Islet of Langerhans (tissue), 1 donor: ENCODE results near the gene TNFSF11.

Experiments
- FAIRE-seq: peaks from one replicate; lab custom pipeline; 2011; peaks lifted over from hg19 to GRCh38; lab: Jason Lieb, UNC

Gene TNFSF11

DNA sequence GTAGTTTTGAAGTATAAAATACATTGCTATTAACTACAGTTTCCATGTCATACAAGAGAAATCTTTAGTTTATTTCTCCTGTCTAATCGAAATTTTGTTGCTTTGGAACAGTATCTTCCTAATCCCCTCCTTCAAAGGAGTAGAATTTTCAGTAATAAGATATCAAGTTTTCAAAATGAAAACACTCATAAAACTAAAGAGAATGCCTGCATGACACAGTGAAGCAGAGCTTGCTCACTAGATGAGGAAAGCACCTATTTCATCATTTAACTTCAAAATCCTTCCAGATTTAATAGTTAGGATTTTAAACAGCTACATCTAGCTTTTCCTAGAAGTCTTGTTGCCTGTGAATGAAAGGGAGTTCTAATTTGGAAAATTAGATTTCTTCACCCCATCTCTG lies 80.8 kb downstream of the TNFSF11 start:
- FAIRE-seq = no peak

DNA sequence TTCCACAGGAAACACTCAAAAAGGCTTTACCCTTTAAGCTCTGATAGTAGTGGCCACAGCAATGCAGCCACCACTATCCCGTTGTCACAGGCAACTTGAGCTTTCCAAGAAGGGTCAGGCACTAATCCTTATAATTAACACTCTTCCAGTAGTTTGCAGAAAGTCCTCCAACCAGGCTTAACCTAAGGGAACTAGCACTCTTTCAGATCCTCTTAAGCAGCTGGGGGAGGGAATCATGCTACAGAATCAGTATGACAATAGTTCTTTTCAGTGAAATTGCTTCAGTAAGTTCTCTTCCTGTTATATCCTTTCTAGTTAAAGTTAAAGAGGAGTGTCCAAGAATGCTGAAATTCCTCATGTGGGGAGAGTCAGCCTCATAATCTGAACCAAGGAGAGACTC lies 82.2 kb downstream of the TNFSF11 start:
- FAIRE-seq = no peak

DNA sequence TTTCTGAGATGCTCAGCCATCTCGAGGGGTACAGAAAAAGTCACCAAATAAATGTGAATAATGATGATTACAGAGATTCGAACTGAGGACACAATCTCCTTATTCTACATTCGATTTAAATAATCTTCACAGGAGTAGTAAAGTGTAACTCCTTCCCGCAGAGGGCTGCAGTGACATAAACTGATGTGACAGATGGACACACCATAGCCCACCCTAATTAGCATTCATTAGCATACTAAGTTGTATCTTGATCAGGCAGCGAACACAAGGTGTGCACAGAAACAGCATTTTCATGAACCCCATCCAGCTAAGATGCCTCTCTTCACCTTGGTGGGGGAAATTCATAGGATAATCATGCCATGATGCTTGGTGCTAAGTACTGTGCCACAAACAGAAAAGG lies 83.0 kb downstream of the TNFSF11 start:
- no peak for FAIRE-seq
